GM19240 (cell line): ENCODE results near the gene GATD1.

Source experiments
- DNase-seq: peaks from one replicate; pipeline ENCODE4 v3.0.0; 2011; ENCODE audit warnings: low spot score; ENCODE audit not compliant: insufficient read length

Gene GATD1

DNA sequence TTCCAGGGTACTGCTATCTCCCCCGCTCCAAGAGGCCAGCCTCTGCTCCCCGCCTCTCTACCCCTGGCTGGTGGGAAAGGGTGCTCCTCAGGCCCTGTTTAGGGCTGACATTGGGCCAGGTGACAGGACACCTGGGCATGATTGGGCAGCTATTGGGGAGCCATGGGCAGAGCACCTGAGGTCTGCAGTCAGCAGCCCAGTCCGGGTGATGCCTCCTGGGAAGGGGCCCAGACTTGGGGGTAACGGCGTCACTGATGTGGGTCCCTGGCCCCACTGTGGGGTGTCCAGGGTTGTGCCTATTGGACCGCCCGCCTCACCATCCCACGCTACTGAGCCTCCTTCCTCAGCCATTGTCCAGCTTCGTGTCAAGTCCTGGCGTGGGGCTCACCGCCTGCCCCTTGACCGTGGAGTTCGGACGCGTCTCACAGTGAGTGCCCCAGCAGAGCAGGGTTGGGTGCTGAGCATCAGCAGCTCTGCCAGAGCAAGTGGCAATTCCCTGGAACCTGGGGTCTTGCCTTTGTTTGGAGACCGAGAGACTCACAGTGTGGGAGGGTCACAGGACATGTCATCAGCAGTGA, 2.8 kb upstream of the GATD1 start:
- no peak for DNase-seq

DNA sequence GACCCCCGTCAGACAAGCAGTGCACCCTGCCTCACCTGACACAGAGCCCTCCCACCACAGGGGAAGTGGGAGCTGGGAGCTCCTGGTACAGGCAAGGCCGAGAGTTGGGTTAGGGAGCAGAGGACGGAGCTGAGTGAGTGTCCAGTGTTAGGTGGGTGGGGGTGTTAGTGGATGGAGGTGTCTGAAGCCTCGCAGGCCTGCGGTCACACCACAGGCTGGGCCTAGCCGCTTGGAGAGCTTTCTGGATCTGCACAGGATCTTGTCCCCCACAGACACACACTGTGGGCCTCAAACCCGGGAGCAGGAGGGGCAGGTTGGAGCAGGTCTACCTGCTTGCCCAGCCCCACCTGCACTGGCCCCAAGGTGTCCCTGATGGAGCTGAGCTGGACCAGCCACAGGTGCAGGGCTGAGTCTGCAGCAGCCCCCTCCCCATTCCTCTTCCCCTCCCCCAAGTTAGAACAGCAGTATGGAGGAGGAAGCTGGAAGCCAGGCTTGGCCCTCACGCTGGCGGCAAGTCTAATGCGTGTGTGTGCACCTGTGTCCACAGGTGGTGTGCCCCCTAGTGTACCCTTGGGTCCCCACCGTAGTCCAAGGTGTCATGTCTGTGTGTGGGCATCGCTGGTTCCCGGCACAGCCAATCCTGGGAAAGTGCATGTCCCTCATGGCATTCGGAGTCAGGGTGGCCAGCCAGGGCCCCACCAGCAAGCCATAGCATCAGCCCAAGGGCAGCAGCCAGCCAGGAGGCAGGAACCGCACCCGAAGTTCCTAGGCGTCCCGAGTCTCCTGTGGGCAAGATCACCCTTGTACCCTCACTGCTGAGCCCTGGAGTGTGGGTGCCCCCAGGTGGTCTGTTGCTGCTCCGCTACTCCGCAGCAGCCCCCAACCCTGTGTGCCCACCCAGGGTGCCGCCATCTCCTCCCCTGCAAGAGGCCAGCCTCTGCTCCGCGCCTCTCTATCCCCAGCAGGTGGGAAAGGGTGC, 2.0 kb upstream of the GATD1 start:
- no peak for DNase-seq

DNA sequence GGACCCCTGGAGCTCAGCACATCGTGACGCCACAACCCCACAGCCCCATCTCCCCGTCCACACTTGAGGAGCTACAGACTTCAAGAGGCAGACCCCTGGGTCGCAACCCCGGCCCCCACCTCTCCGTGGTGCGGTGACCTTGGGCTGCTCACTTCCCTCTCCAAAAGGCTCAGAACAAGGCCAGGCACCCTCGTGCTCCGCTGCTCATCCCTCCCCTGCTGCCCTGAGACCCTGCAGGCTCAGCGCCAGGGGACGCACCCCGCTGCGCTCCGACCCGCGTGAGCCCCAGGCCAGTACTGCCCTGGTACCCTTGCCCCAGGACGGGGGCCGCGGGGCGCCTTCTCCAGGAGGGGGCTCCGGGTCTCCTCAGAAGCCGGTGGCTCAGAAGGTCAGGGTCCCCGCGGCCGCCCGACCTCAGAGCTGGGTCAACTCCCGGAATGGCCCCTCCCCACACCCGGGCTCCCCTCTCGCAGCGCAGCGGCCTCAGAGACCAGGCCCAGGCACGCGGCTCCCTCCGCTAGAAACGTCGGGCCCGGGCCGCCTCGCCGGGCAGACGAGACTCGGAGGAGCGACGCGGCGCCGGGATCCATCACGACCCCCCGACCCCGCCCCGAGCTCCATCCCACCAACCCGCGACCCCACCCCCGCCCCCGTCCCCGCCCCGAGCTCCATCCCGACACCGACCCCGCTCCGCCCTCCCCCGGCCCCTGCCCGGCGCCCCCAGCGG, 563 bp downstream of the GATD1 start:
- DNase-seq = peak; percentile 62

DNA sequence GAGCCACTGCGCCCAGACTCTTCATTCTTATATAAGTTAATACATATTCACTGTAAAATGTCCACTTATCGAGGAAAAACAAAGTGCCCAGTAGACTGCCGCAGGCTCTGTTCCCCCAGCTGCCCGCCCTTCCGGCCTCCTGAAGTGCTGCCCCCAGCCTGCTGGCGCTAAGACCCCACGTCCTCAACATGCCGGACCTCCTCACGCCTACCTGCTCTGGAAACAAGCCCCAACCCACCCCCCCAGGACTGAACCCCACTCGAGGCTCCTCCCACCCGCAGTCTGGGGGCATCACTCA, 1.1 kb downstream of the GATD1 start:
- no peak for DNase-seq

DNA sequence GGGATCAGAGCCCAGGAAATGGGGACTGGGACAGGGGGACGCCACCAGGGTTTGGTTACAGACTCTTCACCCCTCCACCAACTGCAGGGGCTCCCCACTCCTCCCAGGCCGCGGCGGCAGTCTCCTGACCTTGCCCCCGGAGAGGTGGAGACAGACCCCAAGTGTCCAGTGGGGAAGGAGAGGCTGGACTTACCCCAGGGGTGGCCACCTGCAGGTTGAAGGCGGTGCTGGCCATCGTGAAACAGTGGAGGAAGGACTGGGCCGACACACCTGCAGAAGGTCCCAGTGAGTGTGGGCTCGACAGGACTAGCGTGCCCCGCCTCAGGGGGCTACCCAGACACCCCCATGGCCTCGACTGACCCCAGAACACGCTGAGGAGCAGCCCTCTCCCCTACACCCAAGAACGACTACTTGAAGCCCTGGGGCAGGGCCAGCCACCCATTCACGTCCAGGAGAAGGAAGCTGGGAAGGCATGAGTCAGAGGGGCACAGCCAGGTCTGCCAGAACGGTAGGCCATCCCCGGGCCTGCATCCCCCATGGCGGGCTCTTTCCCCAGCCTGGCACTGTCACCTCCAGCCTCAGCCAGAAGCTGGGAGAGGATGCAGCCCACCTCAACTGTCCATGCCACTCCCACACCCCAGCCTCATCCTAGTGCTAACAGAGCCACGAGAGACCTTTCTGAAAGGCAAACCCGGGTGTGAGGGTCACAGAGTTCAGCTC, 2.3 kb downstream of the GATD1 start:
- DNase-seq = no peak

DNA sequence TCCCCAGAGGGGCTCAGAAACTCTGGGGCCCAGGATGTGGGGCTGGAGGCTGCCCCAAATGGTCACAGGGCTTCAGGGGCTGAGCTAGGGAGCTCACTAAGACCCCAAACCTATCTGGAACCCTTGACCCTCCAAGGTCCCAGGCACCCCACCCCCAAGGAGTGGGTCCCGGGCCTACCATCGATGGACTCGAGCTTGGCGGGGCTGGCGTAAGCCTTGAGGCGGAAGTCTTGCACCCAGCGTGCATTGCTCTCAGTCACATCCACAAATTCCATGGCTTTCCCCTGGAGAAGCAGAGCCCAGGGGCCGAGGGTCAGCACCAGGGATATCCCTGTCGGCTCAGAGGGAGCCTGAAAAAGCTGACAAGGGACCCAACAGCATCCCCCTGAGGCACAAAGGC, 3.5 kb downstream of the GATD1 start:
- no peak for DNase-seq

DNA sequence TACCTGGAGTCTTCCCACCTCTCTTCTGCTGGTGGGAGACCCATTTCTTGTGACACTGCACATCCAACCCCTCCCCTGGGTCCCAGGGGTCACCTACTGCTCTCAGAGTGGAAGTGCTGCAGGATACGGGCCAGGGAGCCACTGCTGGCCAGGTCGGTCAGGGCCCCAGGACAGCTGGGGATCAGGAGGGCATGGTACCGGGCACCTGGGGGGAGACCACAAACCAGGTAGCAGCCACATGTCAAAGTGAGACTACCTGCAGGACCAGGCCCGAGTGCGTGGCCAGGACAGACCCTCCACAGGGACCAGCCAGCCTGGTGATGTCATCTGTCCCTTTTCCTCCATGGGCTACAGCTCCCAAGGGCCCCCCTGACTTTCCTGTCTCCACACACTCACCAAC, 3.9 kb downstream of the GATD1 start:
- no peak for DNase-seq

DNA sequence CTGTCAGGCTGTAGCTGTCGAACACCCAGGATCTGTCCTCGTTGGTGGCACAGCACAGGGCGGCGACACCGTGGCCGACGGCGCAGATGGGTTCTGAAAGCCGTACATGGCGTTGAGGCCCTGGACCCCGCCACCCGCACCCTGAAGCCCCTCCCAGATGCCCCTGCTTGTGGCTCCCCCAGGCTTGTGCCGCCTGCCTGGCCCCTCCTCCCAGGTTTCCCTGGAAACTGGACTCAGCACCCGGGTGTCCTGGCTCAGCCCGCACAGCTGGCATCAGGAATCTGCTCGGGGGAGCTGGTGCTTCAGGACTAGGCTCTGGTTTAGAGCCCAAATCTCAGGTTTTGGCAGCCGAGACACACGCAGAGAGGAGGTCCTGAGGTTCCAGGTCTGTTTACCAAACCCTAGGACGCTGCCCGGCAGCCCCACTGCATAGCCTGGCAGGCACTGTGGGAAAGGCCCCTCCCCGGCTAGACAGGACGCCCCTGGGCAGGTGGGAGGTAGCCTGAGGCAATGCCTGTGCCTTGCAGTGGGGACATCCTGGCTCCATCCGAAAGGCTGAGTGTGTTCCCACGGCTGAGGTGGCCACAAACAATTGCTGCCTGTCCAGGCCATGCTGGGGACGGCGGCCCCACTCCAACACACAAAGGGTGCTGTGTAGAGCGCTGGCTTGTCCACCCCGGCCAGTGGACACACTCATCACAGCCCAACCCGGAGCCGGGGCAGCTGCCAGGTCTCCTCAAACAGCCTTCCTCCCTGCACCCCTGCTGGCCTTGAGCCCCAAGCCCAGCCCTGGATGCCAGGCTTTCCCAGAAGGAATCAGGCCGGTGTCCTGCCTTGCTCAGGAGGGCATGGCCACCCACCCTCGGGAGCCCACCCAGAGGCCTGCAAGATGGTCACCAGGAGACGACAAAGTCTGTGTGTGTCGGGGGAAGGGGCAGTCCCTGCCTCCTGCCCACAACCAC, 4.6 kb downstream of the GATD1 start:
- DNase-seq = no peak

DNA sequence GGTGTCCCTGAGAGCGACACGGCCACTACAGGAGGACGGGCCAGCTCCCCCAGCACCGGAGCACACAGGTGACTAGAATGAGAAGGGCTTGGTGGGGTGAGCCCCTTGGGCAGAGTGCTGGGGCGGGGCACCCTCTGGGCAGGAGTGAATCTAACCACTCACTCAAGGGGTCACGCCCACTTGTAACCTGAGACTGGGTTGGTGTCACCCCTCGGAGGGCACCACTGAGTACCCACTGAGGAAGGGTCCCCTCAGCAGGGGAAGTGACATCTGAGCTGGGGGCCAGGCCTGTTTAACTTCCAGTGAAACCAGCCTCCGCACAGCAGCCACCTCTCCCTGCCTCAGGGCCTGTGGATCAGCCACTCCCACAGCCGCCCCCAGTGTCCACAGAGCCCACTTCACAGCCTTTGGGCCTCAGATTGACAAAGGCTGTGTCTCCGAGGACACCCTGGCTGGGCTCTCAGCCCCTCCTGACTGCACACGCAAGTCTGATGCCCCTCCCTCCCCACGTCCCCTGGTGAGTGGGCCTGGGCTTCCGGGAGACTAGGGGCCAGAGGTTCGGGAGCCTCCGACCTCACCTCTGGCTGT, 5.6 kb downstream of the GATD1 start:
- no peak for DNase-seq

DNA sequence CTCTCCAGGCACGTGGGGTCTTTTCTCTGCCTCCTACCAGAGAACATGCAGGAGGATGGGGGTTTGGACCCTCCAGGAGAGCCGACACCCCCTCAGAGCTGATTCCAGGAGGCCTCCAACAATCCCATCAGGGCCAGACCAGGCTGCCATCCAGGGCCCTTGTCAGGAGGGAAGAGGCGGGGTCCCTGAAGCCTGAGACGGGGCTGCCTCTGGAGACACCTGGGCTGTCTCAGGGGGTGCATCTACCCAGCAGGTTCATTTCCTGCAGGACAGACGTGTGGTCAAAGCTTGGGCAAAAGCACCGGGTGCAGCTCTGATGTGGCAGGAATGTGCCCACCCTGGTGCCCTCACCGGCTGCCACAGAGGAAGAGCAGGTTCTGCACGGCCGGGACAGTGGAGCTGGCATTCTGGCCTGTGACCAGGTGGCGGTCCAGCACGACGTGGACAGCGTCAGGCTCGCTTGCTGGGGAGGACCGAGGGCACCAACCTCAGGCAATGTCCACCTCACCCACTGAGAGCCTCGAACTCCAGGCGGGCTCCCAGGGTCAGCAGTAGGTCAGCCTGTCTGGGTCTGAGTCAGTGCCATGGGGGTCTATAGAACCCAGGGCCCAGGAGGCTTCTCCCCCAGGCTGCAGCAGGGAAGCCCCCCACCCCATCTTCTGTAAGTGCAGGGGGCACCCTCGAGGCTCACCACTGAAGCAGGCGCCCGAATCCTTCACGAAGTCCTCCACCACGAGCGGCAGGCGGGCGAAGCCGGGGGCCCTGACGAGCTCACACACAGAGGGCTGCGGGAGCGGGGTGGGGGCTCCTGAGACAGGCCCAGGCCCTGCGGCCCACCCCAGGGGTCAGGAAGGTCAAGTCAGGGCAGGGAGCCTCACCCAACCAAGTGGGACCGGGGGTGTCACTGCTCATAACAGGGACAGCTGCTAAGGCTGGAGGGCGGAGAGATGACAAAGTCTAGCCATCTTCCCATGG, 6.4 kb downstream of the GATD1 start:
- no peak for DNase-seq

DNA sequence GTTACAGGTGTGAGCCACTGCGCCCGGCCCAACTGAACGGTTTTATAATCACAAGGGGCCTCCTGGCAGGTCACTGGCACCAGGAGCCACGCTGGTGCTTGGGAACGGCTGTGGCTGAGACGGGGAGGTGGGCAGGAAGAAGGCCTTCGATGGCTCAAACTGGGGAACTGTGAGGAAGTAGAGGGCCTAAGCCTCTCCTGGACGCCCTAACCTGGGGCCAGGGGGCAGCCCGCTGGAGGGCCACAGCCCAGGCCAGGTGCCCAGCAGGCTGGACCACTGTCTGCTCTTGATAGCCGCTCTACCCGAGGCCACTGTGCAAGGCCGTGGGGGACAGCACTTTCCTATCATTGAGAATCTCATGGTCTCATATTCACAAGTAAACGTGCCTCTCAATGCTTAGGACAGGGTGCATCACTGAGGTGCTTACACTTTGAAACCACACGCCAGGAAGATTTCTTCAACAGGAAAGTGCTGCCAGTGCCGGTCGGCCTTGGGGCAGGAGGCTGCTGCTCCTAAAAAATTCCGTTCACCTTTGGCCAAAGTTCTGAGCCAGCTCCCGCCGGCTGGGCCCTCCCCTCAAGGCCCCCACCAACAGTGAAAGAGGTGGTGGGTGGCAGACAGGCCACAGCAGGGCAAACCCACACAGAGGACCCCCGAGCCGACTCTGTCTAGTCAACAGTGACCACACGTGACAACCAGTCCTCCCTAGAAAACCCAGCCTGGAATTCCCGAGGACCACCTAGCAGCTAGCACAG, 7.2 kb downstream of the GATD1 start:
- no peak for DNase-seq

DNA sequence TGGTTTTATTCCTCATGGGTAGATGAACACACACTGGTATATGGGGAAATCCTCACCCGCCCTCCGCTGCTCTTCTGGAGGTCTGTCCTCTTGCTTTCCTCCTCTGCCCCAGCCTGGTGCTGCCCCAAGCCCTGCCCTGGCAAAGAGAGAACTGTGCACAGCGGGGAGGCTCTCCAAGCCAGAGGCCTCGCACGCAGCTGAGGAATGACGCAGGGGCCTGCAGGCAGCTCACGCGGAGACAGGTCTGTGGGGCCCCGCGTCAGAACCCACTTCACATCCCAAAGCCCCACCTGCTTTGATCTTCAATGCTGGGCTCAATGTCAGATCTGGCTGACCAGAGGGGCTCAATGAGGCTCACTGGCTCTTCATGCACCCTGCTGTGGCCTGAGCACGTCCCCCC, 10.0 kb downstream of the GATD1 start:
- no peak for DNase-seq

DNA sequence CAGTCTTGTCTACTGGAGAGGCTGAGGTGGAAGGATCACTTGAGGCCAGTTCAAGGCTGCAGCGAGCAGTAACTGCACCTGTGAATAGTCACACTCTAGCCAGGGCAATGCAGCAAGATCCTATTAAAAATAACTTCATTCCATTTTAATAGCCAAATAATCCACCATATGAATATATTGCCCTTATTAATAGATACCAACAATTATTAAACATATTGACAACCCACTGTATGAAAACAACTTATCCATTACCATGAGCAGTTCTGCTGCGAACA, 10.4 kb downstream of the GATD1 start:
- no peak for DNase-seq

DNA sequence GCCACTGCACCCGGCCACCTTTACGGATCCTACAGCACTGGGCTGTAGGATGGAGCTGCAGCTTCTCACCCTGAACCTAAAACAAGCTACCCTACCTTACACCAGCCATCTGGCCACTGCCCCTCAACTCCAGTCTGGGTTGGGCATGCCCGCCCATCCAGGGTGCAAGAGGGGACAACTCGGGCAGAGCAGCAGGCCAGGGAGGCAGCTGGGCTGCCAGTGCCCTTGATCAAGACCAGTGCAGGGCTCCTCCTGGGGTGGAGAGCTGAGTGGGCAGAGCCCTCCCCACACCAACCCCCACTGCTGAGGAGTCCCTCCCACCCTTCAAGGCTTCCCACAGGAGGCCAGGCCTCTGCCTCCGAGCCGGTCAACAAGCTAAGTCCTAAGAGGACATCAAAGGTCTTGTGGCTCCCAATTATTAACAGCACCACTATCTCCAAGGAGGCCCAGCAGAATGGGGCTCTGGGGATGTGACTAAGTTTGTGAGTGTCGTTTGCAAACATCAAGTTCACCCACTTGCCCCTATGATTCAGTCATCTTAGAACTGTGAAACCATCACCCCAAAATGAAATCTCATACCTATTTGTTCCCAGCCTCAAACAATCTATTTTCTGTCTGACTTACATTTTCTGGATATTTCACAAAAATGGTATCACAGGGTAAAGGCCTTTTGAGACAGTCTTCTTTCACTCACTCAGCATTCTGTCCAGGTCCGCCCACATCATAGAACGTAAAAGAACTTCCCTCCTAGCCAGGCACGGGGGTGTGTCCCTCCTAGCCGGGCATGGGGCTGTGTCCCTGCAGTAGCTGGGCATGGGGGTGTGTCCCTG, 11.0 kb downstream of the GATD1 start:
- DNase-seq = no peak

DNA sequence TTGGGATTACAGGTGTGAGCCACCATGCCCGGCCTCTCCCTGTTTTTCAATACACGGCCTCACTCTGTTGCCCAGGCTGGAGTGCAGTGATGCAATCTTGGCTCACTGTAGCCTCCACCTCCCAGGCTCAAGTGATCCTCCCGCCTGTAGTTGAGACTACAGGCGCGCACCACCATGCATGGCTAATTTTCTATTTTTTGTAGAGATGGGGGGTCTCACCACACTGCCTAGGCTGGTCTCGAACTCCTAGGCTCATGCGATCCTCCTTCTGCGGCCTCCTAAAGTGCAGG, 11.5 kb downstream of the GATD1 start:
- no peak for DNase-seq

DNA sequence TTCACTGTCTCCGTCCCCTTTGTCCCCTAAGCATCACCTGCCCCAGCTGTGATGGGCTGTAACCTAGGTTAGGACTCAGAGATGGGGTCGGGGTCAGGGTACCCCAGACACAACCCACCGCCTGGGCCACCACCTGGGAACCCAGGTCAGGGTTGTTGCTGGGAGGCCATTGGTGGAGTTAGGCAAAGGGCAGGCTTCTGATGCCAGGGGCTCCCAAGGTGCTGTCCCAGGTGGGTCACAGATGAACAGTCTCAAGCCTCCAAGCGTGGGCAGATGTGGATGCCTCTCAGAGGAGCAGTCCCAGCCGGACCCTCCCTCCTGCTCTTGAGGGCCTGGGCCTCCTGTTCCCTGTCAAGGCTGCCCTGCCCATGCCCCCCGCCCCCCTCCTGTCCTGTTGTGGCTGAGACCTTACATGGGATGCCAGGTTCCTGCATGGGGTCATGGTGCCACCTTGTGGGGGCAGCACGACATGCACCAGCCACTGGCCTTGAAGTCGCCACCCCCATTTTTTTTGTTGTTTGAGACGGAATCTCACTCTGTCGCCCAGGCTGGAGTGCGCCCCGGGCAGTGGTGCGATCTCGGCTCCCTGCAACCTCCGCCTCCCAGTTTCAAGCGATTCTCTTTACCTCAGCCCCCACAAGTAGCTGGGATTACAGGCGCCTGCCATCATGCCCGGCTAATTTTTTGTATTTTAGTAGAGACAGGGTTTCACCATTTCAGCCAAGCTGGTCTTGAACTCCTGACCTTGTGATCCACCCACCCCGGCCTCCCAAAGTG, 12.1 kb downstream of the GATD1 start:
- DNase-seq = peak; percentile 68

DNA sequence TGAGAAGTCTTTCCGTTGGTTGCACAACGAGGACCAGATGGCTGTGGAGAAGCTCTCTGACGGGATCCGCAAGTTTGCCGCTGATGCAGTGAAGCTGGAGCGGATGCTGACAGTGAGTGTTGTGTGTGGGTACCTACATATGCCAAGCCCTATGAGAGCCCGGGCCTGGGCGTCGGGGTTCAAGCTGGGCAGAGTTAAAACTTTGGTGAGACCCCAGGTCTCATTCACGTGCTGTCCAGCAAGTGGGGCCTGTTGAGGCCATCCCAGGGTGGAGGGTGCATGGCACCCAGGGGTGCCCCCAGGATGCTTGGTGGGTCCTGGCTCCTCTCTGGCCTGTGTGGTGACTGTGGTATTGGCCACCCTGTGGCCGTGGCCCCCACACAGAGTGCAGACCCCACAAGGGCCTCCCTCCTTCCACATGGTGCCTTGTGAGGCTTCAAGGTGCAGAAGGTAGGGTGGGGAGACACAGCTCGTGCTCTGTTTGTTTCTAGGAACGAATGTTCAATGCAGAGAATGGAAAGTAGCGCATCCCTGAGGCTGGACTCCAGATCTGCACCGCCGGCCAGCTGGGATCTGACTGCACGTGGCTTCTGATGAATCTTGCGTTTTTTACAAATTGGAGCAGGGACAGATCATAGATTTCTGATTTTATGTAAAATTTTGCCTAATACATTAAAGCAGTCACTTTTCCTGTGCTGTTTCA, 12.8 kb downstream of the GATD1 start:
- DNase-seq = no peak
